KOPT-K1 (cell line): ENCODE measurements around the gene P3H3.
A peak's percentile ranks its signal among the peaks of the same experiment; 100 is the strongest.

Experiments
- H3K27ac ChIP-seq: fragments of 200-600 bp; sonication (generic); 2 replicates; pipeline ENCODE4 v1.5.1; 2016; ENCODE audit warnings: antibody characterized with exemption, mild to moderate bottlenecking, low read depth, low read length; ENCODE audit not compliant: poor library complexity, severe bottlenecking
- H3K36me3 ChIP-seq: fragments of 200-600 bp; sonication (generic); 2 replicates; pipeline ENCODE4 v1.5.1; 2017; ENCODE audit warnings: antibody characterized with exemption, mild to moderate bottlenecking, low read length, moderate library complexity; ENCODE audit not compliant: insufficient read depth
- H3K9me3 ChIP-seq: fragments of 200-600 bp; sonication (generic); 2 replicates; pipeline ENCODE4 v1.5.1; 2017; ENCODE audit warnings: antibody characterized with exemption, low read length, mild to moderate bottlenecking; ENCODE audit not compliant: insufficient read depth, poor library complexity, severe bottlenecking

The P3H3 gene, protein sequence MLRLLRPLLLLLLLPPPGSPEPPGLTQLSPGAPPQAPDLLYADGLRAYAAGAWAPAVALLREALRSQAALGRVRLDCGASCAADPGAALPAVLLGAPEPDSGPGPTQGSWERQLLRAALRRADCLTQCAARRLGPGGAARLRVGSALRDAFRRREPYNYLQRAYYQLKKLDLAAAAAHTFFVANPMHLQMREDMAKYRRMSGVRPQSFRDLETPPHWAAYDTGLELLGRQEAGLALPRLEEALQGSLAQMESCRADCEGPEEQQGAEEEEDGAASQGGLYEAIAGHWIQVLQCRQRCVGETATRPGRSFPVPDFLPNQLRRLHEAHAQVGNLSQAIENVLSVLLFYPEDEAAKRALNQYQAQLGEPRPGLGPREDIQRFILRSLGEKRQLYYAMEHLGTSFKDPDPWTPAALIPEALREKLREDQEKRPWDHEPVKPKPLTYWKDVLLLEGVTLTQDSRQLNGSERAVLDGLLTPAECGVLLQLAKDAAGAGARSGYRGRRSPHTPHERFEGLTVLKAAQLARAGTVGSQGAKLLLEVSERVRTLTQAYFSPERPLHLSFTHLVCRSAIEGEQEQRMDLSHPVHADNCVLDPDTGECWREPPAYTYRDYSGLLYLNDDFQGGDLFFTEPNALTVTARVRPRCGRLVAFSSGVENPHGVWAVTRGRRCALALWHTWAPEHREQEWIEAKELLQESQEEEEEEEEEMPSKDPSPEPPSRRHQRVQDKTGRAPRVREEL

DNA sequence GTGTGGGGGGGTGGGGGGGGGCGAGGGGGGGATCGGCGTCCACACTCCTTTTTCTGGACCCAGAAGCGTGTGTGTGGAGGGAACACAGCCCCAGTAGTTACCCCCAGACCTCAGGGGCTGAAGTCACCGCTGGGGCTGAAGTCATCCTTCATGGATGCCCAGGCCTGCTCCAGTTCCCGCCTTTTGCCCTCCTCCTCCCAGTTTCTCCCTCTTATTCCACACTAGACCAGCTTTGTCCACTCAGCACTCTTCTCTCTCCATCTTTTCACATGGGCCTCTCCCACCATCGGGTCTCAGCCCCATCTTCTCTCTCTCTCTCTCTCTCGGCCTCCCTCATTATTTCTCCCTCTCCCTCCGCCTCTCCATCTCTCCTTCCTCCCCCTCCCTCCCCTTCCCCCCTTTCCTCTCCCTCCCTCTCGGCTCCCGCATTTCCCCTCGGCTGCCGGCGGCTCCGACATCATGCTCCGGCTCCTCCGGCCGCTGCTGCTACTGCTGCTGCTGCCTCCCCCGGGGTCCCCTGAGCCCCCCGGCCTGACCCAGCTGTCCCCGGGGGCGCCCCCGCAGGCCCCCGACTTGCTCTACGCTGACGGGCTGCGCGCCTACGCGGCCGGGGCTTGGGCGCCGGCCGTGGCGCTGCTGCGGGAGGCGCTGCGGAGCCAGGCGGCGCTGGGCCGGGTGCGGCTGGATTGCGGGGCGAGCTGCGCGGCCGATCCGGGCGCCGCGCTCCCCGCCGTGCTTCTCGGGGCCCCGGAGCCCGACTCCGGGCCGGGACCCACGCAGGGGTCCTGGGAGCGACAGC is at the start of gene P3H3:
TSS of gene P3H3 (plus strand) at position 426 of the 799 bp plus-strand sequence. CDS start at position 460, 34 bp downstream.
- Histone ChIP-seq H3K9me3 (no peaks in the 10 kb centered on the region), H3K27ac (no peak within 1 kb of the TSS), H3K36me3 (no peaks in the 10 kb centered on the region)

DNA sequence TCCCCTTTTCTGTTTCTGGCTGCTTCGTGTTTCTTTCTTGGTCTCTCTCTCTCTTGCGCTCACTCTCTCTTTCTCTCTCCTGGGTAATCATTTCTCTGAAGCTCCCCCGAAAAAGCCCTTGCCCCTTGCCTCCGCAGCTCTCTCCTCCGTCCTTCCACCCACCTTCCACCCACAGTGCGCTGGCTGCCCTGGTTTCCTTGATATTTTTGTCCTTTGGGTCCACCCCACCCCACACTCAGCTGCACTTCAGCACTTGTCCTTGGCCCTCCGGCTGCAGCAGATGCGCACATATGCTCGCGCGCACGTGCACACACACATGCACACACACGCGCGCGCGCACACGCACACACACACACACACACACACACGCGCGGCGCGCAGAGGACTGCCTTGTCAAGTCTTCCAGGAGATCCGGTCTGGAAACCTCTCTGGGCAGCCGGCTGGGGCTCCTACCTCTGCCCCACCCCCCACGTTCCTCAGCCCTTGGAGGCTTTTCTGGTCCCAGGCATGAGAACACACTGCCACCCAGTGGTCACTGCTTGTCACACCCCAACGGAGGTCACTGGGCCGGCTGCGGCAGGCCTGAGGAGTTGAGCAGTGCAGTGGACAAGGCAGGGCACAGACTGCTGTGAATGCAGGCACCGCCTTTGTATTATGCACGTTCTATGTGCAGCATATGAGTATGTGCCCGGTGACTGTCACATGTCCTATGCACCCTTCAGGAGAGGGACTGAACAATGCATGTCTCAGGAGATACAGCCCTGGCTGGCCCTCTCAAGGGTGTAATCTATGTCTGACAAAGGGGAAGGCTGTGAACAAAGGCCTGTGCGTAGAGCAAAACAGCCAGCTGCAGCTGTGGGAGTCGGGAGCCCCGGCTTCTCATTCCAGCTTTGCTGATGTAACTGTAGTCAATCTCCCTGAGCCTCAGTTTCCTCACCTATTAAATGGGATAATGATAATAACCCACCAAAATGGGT is 49.3 kb upstream of the P3H3 start:
- peak overlapping the region; percentile 4 for H3K27ac ChIP-seq
- no peaks in the 10 kb centered on the region for H3K36me3 ChIP-seq
- no peaks in the 10 kb centered on the region for H3K9me3 ChIP-seq

DNA sequence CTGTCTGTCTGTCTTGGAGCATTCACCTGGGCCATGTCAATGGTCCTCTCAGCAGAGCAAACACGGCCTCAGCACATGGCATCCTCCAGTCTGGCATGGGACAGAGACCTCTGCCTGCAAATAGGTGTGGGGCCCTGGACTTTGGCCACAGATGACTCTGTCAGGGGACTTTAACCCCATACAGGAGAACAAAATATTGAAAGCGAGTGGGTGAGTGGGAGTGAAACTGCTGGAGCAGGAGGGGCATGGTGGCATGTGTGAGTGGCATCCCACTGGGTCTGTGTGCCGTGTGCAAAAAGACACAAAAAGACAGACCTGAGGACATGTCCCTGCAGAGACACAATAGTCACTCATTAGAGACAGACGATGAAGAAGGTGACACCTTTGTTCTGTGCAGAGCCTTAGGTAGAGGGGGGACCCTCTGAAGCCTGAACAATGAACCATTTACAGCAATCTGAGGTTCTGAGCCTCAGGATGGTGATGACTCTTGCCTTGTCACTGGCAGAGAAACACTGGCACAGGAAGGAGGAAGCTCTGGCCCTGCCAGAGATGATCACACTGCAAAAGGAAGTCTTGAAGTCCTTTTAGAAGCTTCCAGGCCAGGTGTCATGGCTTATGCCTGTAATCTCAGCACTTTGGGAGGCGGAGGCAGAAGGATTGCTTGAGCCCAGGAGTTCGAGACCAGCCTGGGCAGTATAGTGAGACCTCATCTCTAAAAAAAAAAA is 48.3 kb upstream of the P3H3 start:
- H3K9me3 ChIP-seq: no peaks in the 10 kb centered on the region
- peak overlapping the region; percentile 34 for H3K27ac ChIP-seq
- H3K36me3 ChIP-seq: no peaks in the 10 kb centered on the region

DNA sequence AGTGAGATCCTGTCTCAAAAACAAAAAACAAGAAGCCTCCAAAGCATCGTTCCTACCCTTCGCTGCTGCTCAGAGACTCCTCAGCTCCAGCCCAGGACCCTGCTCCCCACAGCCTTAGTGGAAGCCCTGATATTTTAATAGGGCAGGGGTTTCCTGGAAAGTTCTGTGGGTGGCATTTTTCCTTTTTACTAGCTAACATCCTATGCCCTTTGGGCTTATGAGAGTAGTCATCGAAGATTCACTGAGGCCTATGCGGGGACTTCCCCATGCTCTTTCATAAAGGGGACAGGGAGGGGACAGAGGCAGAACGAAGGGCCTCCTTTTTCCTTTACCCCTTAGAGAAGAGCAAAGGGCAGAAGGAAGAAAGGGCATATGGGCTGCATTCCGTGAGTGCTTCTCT is 47.6 kb upstream of the P3H3 start:
- peak overlapping the region; percentile 34 for H3K27ac ChIP-seq
- no peaks in the 10 kb centered on the region for H3K36me3 ChIP-seq

DNA sequence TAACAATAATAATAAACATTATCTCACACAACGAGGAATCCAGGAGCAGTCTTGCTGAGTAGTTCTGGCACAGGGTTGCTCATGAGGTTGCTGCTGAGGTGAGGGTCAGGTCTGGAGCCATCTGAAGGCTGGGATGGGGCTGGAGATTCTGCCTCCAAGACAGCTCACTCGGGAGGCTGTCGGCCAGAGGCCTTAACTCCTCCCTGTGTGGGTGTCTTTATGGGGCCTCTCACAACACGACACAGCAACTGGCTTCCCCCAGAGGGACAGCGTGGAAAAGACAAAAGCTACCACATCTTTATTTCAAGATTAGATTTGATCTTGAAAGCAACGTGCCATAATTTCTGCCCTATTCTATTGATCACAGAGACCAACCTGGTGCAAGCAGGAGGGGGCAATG is 46.1 kb upstream of the P3H3 start:
- H3K27ac ChIP-seq: peak overlapping the region; percentile 97
- no peaks in the 10 kb centered on the region for H3K36me3 ChIP-seq
- no peaks in the 10 kb centered on the region for H3K9me3 ChIP-seq

More for the DNA sequence above, 47.6 kb upstream of the P3H3 start:
- H3K9me3 ChIP-seq: no peaks in the 10 kb centered on the region

DNA sequence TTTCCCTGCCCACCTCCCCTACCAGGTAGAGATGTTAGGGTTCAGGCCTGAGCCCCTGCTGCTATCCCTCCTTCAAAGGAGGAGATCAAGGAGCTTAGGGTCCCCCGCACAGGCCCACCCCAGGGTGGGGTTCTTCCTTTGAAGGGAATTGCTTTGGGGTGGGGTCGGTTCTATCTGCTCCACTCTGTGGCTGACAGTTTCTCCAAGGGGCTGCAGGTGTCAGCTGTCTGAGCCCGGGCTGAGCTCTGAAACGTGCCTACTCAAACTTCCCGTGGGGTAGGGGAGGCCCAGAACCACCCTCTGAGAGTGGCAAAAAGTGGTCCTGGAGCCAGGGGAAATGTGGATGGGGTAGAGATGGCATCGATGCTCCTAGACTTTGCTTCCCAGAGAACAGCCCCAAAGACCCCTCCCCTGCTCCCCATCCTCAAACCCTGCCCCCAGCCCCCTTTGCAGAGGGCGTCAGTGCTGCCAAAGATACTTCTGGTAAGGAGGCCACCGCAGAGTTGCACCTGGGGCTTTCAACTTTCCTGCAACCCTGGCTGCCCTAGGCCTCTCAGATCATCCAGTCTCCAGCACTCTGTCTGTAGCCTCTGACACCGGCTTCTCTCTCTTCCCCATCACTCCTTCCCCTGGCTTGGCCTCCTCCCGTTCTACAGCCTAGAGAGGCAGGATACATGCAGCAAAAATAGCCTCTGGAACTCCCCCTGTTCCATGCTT is 45.2 kb upstream of the P3H3 start:
- no peaks in the 10 kb centered on the region for H3K9me3 ChIP-seq
- H3K27ac ChIP-seq: peak overlapping the region; percentile 97
- H3K36me3 ChIP-seq: no peaks in the 10 kb centered on the region

DNA sequence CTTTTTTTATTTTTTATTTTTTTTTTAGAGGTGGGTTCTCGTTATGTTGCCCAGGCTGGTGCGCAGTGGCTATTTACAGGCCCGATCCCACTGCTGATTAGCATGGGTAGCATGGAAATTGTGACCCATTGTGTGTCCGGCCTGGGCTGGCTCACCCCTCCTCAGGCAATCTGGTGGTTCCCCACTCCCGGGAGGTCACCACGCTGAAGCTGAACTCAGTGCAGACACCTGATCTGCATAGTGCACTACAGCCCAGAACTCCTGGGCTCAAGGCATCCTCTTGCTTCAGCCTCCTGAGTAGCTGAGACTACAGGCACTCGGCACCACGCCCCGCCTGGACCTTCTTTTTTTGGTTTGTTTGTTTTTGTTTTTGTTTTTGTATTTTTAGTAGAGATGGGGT is 44.4 kb upstream of the P3H3 start:
- no peaks in the 10 kb centered on the region for H3K36me3 ChIP-seq
- peak overlapping the region; percentile 97 for H3K27ac ChIP-seq
- H3K9me3 ChIP-seq: no peaks in the 10 kb centered on the region

DNA sequence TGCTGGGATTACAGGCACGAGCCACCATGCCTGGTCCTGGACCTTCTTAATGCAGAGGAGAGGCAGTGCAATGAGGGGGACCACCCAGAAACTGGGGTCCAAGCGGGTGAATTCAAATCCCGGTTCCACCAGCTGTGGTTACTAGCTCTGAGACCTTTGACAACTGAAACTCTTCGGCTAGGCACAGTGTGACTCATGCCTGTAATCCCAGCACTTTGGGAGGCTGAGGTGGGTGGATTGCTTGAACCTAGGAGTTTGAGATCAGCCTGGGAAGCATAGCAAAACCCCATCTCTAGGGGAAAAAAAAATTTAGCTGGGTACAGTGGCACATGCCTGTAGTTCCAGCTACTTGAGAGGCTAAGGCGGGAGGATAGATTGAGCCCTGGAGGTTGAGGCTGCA is 43.9 kb upstream of the P3H3 start:
- H3K9me3 ChIP-seq: no peaks in the 10 kb centered on the region
- H3K27ac ChIP-seq: peak overlapping the region; percentile 97
- H3K36me3 ChIP-seq: no peaks in the 10 kb centered on the region

DNA sequence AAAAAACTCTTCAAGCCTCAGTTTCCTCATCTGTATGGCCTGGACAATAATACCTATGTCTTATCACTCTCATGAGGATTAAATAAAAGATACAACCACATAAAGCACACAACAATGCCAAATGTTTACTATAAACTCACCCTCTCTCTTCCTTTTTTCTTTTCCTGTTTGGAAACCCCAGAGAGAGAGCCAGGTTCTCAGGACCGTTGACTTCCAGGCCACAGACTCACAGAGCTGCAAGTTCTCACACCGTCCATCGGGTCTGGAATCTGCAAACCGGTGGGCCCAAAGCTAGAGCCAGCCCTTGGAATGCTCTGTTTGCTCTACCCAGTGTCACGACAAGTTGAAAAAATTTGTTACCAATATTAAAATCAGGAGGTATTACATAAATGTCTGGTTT is 43.4 kb upstream of the P3H3 start:
- Histone ChIP-seq H3K9me3 (no peaks in the 10 kb centered on the region), H3K27ac (peak overlapping the region; percentile 97), H3K36me3 (no peaks in the 10 kb centered on the region)

DNA sequence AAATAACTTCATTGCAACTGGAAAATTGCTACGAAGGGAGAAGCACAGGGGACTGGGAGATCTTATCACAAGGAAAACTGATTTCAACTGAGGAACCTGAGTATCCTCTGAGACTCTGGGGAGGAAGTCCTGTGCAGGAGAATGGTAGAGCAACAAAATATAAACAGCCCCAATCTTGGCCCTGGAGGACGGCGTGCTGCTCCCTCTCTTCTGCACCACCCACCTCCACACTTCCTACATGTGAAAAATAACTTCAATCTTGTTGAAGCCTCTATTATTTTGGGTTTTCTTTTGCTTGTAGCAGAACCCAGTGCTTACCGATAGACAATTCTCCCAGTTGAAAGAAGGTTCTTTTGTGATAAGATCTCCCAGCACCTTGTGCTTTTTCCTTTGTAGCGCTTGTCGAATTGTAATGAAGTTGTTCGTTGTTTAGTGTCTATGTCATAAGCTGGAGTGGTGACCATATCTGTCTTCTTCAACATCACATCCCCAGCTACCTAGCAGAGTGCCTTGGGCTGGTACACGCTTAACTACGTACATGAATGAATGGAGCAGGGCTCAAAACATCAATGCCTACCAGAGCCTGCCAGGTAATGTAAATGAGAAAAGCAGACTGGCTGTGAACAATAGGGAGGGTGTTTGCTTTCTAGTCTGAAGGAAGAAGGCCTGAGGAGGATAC is 41.7 kb upstream of the P3H3 start:
- Histone ChIP-seq H3K27ac (peak overlapping the region; percentile 62), H3K36me3 (no peaks in the 10 kb centered on the region), H3K9me3 (no peaks in the 10 kb centered on the region)

DNA sequence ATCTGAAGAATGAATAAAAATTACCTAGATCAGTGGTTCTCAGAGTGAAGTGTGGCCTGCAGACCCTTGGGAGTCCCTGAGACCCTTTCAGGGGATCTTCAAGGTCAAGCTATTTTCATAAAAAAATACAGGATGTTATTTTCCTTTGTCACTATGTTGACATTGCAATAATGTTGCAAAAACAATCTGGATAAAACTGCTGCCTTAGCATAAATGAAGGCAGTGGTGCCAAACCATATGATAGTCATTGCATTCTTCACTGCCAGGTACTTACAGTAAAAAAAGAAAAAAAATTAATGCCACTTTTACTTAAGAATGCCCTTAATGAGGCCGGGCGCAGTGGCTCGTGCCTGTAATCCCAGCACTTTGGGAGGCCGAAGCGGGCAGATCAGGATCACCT is 40.9 kb upstream of the P3H3 start:
- H3K27ac ChIP-seq: peak overlapping the region; percentile 62
- no peaks in the 10 kb centered on the region for H3K36me3 ChIP-seq
- H3K9me3 ChIP-seq: no peaks in the 10 kb centered on the region

DNA sequence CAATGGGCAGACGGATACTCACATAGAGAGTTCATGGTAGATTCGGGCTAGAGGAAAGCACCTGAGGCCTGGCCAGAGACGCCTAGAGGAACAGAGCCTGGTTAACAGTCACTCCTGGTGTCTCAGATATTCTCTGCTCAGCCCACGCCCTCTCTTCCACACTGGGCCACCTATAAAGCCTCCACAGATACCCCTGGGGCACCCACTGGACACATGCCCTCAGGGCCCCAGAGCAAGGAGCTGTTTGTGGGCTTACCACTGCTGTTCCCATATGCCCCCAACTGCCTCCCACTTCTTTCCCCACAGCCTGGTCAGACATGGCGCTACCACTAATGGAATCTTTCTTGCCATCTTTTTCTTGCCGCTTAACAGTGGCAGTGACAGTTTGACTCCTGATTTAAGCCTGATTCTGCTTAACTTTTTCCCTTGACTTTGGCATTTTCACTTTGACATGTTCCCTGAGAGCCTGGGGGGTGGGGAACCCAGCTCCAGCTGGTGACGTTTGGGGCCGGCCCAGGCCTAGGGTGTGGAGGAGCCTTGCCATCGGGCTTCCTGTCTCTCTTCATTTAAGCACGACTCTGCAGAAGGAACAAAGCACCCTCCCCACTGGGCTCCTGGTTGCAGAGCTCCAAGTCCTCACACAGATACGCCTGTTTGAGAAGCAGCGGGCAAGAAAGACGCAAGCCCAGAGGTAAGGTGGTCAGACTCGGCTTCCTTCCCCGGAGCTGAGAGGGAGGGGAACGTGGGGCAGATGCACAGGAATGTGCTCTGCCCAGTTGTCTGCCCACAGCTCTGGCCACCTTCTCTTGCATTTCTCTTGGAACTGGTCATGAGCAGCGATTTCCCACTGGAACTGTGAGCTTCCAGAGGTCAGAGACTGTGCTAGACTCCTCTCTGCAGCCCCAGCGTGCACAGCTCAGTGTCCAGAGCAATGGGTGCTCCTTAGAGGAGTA is 39.0 kb upstream of the P3H3 start, which contains the start of gene CD4:
TSS of gene CD4 (plus strand) at position 557 of the 953 bp plus-strand sequence. CDS start 10,611 bp downstream, outside the sequence.
- Histone ChIP-seq H3K27ac (peak within 1 kb of the TSS; percentile 41), H3K9me3 (no peaks in the 10 kb centered on the region), H3K36me3 (no peaks in the 10 kb centered on the region)
